Germinal center (tissue), 1 donor: Measurements from ENCODE around the gene KIAA1958.

ENCODE experiments used
- DNase-seq: peaks from one replicate; pipeline ENCODE4 v3.0.0; 2012; ENCODE audit warnings: mixed read lengths, low spot score

KIAA1958 gene

DNA sequence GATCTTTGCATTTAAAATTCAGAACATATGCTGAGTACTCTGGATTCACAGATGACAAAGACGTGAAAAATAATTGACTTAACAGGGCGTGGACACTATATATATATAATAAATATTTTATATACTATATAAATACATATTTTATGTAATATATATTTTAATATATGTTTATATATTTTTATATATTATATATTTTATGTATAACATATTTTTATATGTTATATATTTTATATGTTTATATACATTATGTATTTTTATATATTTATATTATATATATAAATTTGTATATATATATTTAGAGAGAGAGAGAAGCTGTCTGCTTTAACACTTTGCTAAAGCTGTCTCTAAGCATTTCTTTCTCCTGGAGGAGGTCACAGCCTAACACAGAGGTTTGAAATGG, 118.2 kb downstream of the KIAA1958 start:
- DNase-seq = no peak

DNA sequence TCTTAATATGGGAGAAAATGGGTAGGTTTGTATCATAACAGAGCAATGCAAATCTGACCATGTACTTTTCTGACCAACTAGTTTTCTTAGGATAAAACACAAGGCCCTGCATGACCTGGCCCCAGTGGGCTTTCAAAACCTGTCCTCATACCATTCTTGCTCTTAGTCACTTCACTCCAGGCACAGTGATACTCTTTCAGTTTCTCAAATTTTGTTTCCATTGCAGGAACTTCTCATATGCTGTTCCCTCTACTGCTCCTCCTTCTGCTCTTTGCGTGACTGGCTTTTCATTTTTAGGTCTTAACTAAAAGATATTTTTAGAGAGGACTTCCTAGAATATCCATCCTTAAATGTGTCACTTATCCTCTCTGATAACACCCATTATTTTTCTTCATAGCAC, 118.9 kb downstream of the KIAA1958 start:
- no peak for DNase-seq

DNA sequence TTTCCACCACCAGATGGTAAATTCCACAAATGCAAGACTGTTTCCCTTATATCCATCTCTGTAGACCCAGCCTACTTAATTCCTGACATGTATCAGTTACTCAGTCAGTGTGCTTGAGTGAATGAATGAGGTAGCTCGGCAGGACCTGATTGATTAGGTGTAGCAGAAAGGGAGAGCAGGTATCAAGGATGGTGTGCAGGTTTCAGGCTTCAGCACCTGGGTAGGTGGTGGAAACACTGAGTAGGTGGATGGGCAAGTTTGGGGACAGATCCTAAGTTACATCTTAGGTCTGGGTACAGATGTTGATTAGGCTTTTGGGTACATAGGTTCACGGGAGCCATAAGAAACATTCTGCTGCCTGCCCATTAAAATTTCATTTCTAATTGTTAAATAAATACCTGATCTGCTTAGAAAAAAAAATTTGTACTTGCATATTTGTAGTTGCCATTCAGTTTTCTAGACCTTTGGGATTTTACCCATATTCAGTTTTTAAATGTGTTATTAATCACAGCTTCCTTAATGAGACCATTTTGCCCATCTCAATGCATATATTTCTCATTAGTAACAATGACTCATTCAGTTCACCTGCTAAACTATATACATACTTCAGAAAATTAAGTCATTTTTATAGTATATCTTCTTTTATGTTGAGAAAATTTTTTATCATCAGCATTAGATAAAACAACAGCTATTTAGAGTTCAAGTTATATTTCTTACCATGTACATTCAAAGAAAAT, 119.5 kb downstream of the KIAA1958 start:
- no peak for DNase-seq

DNA sequence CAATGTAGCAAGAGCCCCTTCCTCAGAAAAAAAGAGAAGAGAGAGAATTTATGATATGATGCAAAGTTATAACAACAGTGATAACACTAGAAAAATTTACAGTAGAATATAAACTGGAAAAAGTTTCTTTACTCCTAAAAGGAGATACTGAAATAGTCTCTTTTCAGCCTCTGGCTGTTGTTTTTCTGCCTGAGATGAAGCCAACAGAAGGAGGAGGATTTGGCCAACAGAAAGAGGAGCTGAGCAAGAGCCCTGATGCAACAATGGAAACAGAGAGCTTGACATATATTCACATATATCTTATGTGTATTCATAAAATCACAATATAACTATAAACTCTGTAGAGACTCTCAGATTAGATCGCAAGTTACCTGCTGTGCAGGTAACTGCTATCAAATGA, 122.2 kb downstream of the KIAA1958 start:
- DNase-seq = no peak

DNA sequence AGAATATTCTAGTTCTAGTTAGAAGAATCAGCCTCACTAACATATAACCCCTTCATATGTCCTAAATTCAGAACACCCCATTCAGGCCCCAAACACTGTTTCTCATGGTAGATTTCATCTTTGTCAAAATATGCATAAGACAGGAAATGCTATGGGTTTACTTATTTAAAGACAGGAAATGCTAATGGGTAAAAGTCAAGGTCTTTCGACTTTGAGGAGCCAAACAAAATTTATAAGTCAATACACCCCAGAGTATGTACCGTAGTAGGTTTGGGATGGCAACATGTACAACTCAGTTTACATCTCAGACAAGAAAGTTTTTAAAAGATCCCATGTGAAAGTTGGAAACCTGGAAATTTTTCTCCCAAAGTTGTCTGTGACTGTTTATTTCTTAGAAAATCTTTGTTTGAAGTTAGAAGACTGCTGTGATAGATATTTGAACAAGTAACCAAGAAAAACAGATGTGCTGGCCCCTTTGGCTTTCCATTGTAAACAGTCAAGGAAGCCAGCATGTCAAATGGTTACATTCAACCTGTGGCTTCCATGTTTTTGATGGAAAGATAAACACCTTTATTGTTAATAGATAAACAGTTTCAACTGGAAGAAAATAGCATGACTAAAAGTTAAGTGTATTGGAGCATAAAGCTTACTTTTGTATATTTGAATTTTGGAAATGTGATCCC, 129.1 kb downstream of the KIAA1958 start:
- no peak for DNase-seq

DNA sequence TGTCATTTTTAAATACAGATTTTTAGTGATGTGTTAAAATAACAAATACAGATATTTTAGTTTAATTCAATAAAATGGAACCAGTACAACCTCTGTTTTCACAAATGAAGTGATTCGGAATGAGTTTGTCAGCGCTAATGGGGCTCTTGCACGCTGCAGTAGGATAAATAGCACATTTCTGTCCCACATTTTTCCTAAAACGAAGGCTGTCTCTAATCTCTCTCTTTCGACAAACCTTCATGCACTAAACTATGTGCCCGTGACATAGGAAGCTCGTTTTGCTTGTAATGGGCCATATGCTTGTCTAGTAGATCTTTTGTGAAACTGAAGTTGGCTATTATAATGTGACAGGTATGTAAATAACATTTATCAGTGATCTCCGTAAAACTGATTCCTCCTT, 130.7 kb downstream of the KIAA1958 start:
- DNase-seq = no peak

DNA sequence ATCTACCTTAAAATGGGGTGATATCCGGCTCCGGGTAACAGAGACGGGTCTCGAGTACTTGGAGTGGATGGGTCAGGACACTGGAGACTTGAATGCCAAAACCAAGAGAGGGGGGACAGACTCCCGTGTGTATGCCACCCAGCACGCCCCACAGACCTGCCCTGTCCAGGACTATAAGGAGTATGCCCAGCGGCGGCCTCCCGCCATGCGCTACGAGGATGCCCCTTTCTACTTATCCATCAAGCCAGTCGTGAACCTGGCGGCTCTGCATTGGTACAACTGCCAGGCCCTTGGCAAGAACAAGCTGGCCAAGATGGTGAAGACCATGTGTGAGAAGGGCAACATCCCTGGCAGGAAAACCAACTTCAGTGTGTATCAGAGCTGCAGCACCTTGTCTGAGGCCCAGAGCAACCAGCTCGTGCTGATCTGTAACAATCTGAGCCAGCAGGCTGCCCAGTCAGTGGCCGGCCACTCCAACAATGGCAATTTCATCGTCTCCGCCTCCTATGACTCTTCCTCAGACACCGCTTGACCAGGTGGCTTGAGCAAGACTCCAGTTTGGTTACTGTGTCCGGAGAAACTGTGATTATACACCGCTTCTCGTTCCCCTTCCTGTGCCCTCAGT, 131.9 kb downstream of the KIAA1958 start:
- DNase-seq = no peak

GRCh38 chr9:112620388-112620787, 133.8 kb downstream of the KIAA1958 start:
- DNase-seq = no peak

- DNase-seq = no peak
These were observed 134.5 kb downstream of the KIAA1958 start for GRCh38 chr9:112621018-112621655.

- no peak for DNase-seq
These were observed 136.6 kb downstream of the KIAA1958 start for GRCh38 chr9:112623198-112623597.

GRCh38 chr9:112624711-112625707, 138.4 kb downstream of the KIAA1958 start:
- no peak for DNase-seq

DNA sequence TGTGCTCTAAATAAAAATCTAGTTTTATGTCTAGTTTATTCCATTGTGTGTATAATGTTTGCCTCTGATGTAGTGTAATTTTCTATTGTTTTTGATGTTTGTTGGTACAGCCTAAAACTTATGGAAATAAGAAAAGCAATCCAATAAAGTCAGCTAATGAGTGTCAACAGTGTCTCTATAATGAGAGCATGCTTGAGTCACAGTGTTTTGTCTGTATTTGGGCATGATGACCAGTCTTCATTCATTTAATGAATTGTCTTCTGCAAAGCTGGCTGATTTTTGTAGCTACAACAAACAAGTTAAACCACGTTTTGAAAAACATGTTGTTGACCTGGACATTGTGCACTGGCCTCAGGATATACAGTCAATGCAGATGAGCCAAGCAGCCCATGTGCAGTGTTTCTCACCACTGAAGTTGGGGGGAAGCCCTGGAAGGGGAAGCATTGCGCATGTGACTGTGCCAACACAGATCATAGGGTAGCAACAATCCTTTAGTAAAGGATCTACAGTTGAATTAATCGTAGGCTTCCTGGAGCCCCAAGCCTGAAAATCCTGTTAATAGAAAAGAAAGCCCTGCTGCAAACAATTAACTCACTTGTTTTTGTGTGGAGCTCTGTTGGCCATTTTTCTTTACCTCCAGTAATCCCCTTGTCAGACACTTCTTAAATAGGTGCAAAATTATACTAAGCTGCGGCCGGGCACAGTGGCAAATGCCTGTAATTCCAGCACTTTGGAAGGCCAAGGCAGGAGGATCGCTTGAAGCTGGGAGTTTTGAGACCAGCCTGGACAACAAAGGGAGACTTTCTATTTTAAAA, 143.3 kb downstream of the KIAA1958 start:
- no peak for DNase-seq

DNA sequence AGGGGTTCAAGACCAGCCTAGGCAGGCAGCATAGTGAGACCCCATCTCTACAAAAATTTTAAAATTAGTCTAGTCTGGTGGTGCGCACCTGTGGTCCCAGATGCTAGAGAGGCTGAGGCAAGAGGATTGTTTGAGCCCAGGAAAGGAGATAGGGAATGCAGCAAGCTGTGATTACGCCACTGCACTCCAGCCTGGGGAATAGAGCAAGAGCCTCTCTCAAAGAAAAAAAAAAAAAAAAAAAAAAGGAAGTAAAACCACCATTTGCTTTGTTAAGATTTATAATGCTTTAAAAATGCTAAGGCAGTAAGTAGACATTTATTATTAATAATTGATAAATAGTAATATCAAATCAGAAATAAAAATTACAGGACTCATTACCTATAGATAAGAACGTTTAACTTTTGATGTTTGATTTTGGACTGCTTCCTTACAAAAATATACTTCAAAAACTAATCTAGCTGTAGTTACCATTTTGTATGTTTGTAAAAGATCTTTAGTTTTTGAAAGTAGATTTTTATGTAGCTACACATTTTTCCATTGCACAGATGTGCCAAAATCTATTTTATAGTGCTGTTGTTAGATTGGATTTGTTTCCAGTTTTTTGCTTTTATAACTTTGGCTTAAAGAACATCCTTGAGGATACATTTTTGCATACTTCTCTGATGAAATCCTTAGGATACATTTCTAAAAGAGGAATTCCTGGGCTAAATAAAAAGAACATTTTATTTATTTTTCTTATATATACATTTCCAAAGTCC, 144.9 kb downstream of the KIAA1958 start:
- DNase-seq = no peak

- DNase-seq = no peak
These were observed 153.7 kb downstream of the KIAA1958 start for GRCh38 chr9:112640311-112640710.

GRCh38 chr9:112642126-112642525, 155.5 kb downstream of the KIAA1958 start:
- DNase-seq = no peak

- no peak for DNase-seq
These were observed 161.0 kb downstream of the KIAA1958 start for GRCh38 chr9:112647596-112647995.

- DNase-seq = no peak
These were observed 162.0 kb downstream of the KIAA1958 start for GRCh38 chr9:112648624-112649023.

DNA sequence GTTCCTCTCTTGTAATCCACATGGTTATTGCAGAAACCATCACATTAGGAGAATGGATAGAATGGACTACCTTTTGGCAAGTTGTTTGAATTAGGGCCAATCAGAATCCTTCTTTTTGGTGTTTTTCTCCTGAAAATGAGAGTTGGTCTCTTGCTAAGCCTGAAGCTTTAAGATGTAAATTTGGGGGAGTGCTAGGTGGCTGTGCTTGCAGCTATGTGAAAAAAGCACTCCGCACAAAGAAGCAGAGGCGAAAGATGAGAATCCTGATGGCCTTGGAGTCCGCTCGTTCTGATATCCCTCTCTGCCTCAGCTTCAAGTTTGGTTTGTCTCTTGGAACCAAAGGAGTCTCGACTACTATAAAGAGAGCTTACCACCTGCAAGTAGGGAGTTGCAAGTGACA, 167.7 kb downstream of the KIAA1958 start:
- no peak for DNase-seq

DNA sequence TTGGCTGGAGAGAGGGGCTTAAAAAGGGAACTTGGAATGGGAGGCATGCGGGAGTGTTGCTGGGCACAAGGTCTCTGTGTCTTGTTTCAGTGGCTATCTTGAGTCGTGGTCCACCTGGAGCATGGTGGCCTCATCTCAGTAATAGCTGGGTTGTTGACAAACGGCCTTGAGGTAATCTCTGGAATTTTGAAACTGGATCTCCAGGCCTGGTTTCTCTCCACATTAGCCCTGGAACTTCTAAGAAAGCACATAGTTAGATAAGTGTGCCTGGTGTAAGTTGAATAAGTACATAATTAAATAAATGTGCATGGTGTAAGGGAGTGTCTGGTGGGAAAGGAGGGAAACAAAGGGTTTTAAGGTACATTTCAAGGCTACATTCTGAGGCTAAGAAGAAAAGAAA, 169.0 kb downstream of the KIAA1958 start:
- no peak for DNase-seq

DNA sequence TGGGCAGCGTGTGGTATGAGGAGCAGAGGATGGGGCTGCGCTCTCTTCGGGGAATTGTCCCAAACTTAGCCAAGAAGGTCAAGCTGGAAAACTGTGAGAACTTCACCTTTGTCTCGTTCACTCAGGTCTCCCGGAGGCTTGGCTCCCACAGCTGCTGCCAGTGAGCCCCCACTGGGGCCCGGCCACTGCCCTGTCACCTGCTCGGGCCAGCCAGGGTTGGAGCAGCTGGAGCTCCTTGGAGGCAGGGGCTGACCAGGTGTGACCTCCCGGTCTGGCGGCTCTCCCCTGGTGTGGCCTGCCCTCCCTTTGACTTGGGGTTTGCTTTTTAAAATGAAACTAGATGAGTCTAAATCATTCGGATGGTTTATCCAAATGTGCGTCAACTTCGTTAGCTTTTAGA, 173.3 kb downstream of the KIAA1958 start:
- no peak for DNase-seq
